ENCODE data around the gene ACMSD.
"Not testable (repeated sequence)": the region's sequence is repeated elsewhere in the genome, so short reads cannot be mapped to it uniquely, and the experiment has no call there.

The ACMSD gene

GRCh38 chr2:134907441-134908116, 69.2 kb downstream of the ACMSD start:
- not testable (repeated sequence) for DNase-seq (ENCODE audit: low spot score)

GRCh38 chr2:134910763-134911399, 72.5 kb downstream of the ACMSD start:
- DNase-seq (ENCODE audit: low spot score): no peak

GRCh38 chr2:134911400-134911785, 73.0 kb downstream of the ACMSD start:
- no peak for DNase-seq (ENCODE audit: low spot score)

- no peak for DNase-seq (ENCODE audit: low spot score)
Observed at GRCh38 chr2:134912361-134912760, 73.9 kb downstream of the ACMSD start.

- DNase-seq (ENCODE audit: low spot score): no peak
Observed at GRCh38 chr2:134917360-134917865, 79.0 kb downstream of the ACMSD start.

GRCh38 chr2:134917888-134918525, 79.6 kb downstream of the ACMSD start:
- DNase-seq (ENCODE audit: low spot score): peak; percentile 96

- peak; percentile 99 for DNase-seq (ENCODE audit: low spot score)
Observed at GRCh38 chr2:134918526-134919340, 80.3 kb downstream of the ACMSD start, which contains the start of gene CCNT2. Gene CCNT2 (plus strand): TSS chr2:134918822. CDS start chr2:134918855, 33 bp downstream.

- peak; percentile 62 for DNase-seq (ENCODE audit: low spot score)
Observed at GRCh38 chr2:134919341-134920210, 81.2 kb downstream of the ACMSD start.

- no peak for DNase-seq (ENCODE audit: low spot score)
Observed at GRCh38 chr2:134924912-134925311, 86.5 kb downstream of the ACMSD start.

GRCh38 chr2:134926231-134926931, 88.0 kb downstream of the ACMSD start:
- no peak for DNase-seq (ENCODE audit: low spot score)

- DNase-seq (ENCODE audit: low spot score): no peak
Observed at GRCh38 chr2:134927195-134927594, 88.8 kb downstream of the ACMSD start.

GRCh38 chr2:134932864-134933526, 94.6 kb downstream of the ACMSD start:
- no peak for DNase-seq (ENCODE audit: low spot score)

GRCh38 chr2:134933732-134934131, 95.3 kb downstream of the ACMSD start:
- DNase-seq (ENCODE audit: low spot score): no peak

GRCh38 chr2:134934150-134934549, 95.7 kb downstream of the ACMSD start:
- no peak for DNase-seq (ENCODE audit: low spot score)

- DNase-seq (ENCODE audit: low spot score): no peak
Observed at GRCh38 chr2:134934641-134935040, 96.2 kb downstream of the ACMSD start.

- DNase-seq (ENCODE audit: low spot score): no peak
Observed at GRCh38 chr2:134936691-134937090, 98.3 kb downstream of the ACMSD start.

- DNase-seq (ENCODE audit: low spot score): no peak
Observed at GRCh38 chr2:134943540-134943939, 105.1 kb downstream of the ACMSD start.

- no peak for DNase-seq (ENCODE audit: low spot score)
Observed at GRCh38 chr2:134944975-134945374, 106.6 kb downstream of the ACMSD start.

- no peak for DNase-seq (ENCODE audit: low spot score)
Observed at GRCh38 chr2:134946073-134946472, 107.7 kb downstream of the ACMSD start.
